GM18858 (cell line): ENCODE results near the gene ITPRID2.
A peak's percentile ranks its signal among the peaks of the same experiment; 100 is the strongest.
"Not testable (repeated sequence)": the region's sequence is repeated elsewhere in the genome, so short reads cannot be mapped to it uniquely, and the experiment has no call there.

Source experiments
- ATAC-seq: cut with Tn5 transposase; IDR thresholded peaks from one replicate; pipeline ENCODE4 v1.9.1; 2021; ENCODE audit not compliant: unreplicated experiment

The ITPRID2 gene

DNA sequence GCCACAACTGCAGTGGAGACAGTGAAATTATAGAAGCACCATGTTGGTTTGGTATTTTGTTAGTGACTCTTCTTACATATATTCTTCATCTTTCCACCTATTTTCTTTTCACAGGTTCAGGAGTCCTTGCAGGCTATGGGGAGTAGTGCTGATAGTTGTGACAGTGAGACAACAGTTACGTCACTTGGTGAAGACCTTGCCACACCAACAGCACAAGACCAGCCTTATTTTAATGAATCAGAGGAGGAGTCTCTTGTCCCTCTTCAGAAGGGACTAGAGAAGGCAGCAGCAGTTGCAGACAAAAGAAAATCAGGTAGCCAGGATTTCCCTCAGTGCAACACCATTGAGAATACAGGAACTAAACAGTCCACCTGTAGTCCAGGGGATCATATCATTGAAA is 23.6 kb downstream of the ITPRID2 start:
- ATAC-seq = no peak

GRCh38 chr2:181916726-181917718 is 25.5 kb downstream of the ITPRID2 start:
- ATAC-seq = no peak

GRCh38 chr2:181918188-181918587 is 26.7 kb downstream of the ITPRID2 start:
- ATAC-seq = no peak

- no peak for ATAC-seq
These were observed 31.6 kb downstream of the ITPRID2 start for GRCh38 chr2:181923121-181923520.

DNA sequence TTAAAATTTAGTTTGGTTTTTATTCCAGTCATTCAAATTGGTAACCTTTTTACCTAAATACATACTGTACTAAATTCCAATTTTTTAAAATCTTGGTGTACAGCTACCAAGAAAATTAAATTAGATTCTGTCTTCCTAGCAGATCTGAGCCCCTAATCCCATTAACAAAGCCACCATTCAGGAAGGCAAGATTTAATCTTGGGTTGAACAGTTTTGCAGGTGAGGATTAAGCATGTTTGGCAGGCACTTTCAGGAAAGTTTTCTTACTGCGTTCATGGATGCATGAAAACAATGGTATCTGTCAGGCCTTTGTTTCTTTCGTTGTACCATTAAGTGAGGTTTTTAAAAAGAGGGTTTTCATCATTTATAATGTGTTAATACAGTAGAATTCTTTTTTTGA is 32.8 kb downstream of the ITPRID2 start:
- ATAC-seq = no peak

- no peak for ATAC-seq
These were observed 43.2 kb downstream of the ITPRID2 start for GRCh38 chr2:181934694-181935093.

DNA sequence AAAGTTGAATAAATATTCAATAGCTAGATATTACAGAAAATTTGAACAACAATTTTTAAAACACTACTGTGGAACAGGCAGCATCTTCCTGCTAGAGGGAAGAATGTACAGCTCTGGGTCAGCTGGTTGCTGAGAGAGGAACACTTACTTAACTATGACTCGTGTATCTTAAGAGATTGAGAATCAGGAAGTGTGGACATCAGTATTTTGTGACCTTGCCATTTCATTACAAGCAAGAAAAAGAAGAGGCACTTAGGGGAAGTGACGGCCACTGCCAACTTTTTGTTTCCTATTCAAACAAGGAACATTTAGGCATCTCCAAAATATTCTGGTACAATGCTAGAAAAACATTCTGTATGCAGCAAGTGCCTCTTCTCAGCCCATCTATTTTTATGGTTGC is 45.9 kb downstream of the ITPRID2 start:
- ATAC-seq = no peak

DNA sequence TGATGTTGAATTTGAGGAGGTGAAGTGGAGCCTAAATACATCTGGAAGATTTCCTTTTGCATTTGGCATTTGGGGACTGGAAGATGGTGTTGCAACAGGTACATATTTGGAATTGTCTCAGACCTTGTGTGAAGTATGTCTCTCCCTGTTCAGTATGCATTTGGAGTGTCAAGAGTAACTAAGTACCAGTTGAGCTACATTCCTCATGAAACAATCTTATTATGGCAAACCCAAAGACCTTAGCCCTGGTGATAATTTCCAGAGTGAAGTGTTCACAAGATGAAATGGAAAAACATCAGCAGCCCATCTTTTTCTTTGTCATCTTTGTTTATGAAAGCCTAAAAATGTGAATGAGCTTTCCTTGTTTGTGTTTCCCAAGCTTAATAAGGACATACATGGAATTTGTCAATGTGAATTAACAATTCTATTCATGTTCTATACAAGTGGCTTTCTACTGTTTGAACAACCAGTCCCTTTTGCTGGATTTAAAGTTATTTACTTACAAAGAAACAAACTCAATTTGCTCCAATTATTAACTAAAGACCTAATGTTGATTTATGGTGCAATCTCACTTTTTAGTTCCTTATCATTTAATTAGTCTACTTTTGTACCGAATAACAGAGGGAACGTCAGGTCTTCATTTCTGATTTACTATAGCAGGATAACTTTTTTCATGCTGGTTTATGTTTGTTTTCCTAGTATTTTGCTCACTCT is 52.0 kb downstream of the ITPRID2 start:
- no peak for ATAC-seq

- ATAC-seq = no peak
These were observed 52.8 kb downstream of the ITPRID2 start for GRCh38 chr2:181944164-181944913.

- ATAC-seq = no peak
These were observed 53.4 kb downstream of the ITPRID2 start for GRCh38 chr2:181944914-181945291.

DNA sequence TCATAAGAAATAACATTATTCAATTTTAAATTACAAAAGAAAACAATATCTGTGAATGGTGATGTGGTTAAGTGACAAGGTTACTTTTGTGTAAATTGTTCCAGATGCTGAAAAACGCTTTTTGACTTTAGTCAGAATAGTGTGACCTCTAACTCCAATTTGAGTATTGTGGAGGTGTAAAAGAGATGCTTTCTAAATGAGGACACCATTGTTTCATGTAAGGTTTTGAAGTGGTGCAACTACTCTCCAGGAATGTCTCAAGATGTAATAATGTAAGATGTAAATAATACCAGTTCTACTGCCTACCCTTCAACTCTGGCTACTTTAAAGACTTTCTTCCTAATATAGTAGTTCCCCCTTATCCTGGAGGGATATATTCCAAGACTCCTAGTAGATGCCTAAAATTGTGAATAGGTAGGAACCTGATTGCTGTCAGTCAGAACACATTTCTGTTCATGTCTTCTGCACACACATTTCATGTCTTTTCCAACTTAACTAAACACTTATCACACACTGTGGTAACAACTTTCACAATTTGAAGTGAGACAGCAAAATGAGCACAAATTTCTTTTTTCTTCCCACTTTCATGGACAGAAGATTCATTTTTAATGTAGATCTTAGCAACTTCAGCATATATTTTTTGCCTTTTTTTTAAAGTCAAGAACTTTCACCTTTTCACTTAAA is 55.1 kb downstream of the ITPRID2 start:
- no peak for ATAC-seq

GRCh38 chr2:181947273-181947672 is 55.7 kb downstream of the ITPRID2 start:
- ATAC-seq = no peak

GRCh38 chr2:181948227-181948626 is 56.7 kb downstream of the ITPRID2 start:
- no peak for ATAC-seq

- no peak for ATAC-seq
These were observed 57.5 kb downstream of the ITPRID2 start for GRCh38 chr2:181949047-181949446.

- no peak for ATAC-seq
These were observed 61.1 kb downstream of the ITPRID2 start for GRCh38 chr2:181952404-181953226.

- peak; percentile 75 for ATAC-seq
These were observed 62.5 kb downstream of the ITPRID2 start for GRCh38 chr2:181953881-181954537.

DNA sequence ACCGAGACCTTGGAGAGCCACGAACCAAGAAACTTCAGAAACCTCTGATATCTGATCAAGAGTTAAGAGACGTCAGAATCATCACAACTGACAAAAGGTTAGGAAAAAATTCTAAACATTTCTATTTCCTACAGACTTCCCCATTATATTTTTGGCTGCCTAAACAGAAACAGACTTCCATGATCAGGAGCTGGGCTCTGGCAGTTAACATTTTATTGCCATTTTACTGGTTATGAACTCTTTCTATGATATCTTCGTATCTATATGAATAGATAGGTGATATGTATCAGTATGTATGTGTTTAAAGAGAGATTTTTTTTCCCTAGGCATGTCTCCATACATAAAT is 63.0 kb downstream of the ITPRID2 start:
- no peak for ATAC-seq

GRCh38 chr2:181955010-181955409 is 63.5 kb downstream of the ITPRID2 start:
- ATAC-seq = no peak

GRCh38 chr2:181955866-181956265 is 64.3 kb downstream of the ITPRID2 start:
- not testable (repeated sequence) for ATAC-seq

DNA sequence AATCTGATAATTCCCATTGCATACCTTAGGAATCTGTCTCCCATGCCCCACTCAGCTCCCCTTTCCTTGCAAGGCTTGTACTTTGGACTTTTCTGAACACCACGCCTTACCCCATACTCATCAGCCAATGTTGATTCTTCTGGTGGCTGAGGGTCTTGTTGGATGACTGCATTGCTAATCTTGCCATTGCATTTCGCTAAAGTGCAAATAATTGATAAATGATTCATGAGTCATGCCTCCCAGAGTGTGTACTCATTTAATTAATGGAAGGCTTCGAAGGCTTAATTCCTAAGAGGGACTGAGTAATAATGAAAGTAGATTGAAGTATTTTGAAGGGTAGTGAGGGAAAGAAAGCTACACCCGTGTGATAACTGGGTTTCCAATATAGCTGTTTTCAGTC is 66.1 kb downstream of the ITPRID2 start:
- no peak for ATAC-seq
